HT1080 (cell line): ENCODE measurements around the gene DGKB. TPM values are rescaled to one million over a fixed set of nuclear protein-coding genes. Genes with fewer than 3 reads are reported as not detected.

Source experiments
- DNase-seq: peaks from one replicate; pipeline ENCODE4 v3.0.0-alpha.2; 2015; ENCODE audit warnings: low read depth
- total RNA-seq: library from RNA; depleted of rRNA; stranded (reverse); fragments of >200 nt; shearing (Covaris generic); gene quantifications from 2 replicates; pipeline ENCODE4 v1.2.3, GENCODE V29; 2014

Gene DGKB
- total RNA-seq, 1 experiment from 2014 or later: not detected

DNA sequence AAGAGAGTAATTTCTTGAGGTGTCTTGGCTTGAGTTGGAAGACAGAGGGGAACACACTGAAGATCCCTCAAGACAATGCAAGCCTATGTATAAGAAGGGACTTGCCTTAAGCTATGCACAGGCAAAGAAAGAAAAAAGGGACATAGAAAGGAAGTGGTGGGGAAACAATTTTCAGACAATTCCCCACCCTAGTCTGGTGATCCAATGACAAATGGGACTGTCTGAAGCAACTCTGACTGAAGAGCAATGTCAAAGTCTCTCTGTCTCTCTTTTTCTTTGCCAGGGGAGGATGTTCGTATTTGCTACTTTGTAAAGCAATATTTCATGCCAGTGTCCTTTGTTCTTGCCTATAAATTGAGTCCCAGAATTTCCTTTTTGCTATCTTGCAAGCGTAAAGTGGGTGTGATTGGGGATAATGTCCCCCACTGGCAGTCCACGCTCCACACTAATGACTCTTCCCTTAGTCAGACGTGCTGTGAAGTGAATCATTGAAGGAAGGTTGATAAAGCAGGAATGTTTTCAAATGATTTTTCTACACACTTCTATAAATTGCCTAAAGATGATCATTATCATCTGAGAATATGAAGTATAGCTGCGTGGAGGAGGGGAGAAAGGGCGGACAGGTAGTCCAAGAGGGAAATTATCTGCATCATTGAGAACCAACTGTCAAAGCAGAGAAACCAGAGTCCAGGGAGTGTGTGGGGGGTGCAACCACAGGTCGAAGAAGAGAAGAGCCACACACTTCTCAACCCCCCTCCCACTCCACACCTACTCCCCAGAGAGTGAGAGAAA is 669.3 kb downstream of the DGKB start:
- DNase-seq: peak; percentile 69

DNA sequence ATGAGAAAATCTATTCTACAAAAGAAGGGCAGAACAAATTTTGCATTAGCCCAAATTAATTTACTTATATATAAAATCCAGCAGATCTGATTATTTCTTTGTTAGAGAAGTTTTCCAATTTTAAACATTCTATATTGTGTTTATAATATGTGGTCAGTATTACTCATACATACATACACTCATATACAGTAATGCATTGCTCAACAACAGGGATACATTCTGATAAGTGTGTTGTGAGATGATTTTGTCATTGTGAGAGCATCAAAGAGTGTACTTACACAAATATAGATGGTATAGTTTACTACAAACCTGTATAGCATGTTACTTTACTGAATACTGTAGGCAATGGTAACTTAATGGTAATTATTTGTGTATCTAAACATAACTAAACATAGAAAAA is 673.5 kb downstream of the DGKB start:
- no peak for DNase-seq

DNA sequence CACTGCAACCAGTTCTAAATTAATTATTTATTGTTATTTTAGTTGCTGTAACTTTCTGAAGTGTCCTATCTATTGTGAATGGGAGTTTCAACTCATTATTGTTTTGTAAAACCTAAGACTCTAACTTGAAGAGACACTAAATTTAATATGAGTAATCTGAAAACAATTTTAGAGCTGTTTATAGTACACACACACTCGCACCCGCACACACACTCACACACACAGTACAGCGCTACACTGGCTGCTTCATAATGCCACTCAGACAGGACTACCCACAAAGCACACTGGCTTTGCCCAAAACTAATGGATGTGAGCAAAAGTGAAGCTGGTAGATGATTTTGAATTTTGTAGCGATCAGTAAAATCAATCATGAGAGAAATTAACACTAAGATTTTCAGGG is 674.2 kb downstream of the DGKB start:
- DNase-seq: no peak

DNA sequence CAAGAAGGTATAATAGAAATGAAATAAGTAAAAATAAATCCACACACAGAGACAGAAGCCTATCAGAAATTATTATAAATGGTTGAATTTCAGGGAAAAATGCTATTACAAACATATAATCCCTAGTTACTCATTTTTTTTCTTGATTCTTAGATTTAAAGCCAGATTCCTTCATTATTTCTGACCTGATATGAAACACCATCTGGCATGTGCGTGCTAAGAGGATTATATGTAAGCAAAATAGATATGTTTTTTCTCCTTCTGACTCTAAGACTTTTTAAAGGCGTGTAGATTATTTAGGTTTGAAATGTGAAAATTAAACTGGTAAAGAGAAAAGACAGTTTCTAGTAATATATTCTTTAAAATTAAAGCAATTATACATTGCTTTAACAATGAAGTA is 676.4 kb downstream of the DGKB start:
- DNase-seq: no peak

DNA sequence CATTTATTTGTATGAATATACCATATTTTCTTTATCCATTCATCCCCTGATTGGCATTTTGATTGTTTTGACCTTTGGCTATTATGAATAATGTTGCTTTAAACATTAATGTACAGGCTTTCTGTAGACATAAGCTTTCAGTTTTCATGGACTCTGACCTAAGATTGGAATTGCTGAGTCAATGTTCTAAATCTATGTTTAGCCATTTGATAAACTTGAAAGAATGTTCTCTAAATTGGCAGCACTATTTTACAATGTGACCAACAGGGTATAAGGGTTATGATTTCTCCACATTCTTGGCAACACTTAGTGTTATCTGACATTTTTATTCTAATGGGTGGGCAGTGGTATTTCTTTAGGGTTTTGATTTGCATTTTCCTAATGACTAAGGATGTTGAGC is 683.4 kb downstream of the DGKB start:
- no peak for DNase-seq

DNA sequence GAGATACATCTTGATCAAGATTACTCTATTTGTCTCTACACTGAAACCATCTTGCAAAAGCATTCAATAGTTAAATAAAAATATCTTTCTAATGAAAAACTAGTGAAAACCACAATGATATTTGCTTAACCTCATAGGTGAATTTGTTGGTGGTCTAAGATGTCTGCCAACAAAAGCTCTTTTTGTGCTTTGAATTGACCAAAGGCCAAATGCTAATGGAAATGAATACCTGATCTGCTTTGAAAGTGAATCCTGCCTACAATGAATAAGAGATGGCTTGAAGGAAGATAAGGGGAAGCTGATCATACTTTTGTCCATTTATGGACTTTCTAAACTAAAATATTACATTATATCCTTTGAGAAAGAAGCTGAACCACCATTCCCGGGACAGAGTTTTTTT is 684.2 kb downstream of the DGKB start:
- DNase-seq: peak; percentile 23

DNA sequence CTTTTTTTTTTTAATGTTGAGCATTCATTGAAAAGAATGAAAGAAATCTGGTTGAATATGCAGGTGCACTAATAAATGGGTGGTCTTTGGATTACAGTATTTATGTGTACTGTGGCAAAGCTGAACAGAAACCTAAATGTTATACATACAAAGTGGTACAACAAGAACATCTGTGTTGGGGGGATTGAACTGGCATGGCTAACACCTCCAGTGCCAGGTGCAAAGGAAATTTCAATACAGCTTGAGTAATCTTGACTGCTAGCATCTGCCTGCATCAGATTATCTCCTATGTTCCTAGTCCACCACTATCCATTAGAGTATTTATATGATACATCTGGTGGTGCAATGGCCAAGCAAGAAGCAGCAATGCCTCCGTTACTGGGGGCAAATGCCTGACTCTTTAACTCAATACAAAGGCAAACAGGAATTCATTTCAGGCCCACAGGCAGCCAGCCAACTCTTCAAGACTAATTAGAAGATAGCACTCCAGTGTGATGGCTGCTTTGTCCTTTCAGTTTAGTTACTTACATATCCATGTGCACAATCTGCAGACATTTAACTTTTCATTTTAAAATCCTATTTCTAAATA is 692.6 kb downstream of the DGKB start:
- DNase-seq: no peak

DNA sequence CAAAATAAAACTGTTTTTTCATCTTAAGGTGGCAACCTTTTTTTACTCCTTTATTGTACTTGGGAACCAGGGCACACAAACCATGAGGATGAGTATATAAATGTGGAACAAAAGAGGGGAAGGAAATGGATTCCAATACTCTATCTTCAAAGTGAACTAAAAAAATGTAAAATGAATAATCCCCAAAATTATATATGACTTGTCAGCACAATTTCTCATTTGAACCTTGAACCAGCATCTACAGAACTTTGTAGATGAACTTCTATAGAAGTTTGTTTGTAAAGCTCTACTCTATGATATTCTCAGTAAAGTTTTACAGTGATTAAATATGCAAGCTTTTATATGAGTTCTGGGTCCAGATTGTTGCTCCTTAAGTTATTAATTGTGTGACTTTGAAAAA is 694.8 kb downstream of the DGKB start:
- no peak for DNase-seq

DNA sequence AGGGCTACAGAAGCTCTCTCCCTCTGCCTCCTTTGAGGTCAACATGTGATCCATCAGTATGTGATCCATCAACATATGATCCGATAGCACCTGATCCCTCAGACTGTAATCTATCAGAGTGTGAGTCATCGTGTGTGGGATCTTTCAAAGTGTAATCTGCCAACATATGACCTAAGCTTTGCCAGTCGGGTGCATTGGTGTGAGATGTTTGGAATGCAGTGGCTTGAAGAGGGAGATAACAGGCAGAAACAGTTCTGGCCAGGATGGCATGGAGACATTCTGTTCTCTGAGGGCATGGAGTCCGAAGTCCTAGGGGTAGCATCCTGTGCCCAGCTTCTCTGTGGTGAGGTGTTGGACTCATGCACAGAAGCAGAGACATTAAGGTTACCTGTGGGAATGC is 695.4 kb downstream of the DGKB start:
- peak; percentile 17 for DNase-seq

DNA sequence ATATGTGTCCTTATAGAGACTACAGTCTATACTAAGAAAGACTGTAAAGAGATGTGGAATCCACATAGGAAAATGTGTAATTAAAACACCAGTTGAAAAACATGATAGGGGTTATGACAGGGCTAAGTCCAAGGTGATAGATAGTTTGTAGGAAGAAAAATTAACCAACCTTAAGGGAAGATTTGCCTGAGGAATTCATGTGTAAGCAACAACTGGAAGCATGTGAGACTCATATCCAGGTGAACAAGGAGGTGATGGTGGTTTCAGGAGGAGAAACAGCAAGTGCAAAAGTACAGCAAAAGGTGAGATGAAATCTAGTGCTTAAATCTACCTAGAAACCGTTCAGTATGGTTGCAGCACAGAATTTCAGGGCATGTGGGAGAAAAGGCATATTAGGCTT is 696.4 kb downstream of the DGKB start:
- DNase-seq: no peak

DNA sequence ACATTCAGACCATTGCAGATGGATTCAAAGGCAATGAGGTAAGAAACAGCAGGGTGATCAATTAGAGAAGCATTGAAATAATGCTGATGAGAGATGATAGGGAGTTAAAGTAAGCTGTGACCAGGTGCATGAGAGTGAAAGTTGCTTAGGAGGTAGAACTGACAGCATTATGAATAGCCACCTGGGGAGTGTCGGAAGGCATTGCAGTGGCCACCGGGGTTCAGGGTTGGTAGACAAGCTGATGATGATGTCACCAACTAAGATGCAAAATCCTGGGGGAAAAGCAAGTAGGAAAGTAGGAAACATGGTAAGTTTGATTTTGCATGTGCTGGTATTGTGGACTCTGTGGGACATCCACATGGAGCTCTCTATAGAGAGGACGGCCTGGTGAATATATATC is 701.2 kb downstream of the DGKB start:
- DNase-seq: no peak

DNA sequence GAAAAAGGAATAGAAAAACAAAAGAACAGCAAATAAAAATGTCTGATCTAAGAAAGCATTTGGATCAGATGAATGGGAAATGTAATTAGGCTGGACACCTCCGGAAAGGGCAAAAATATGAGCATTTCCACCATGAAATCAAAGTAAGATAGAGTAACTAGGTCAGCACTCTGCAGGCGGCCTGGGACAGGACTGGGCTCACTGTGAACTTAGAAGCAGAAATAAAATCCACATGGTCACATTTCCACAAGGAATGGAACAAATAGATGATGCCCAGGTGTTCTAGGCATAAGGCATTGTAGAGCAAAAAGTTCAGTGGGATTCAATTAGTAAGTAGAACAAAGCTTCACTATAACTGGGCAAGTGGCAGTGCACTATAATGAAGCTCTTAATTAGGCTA is 703.2 kb downstream of the DGKB start:
- no peak for DNase-seq

DNA sequence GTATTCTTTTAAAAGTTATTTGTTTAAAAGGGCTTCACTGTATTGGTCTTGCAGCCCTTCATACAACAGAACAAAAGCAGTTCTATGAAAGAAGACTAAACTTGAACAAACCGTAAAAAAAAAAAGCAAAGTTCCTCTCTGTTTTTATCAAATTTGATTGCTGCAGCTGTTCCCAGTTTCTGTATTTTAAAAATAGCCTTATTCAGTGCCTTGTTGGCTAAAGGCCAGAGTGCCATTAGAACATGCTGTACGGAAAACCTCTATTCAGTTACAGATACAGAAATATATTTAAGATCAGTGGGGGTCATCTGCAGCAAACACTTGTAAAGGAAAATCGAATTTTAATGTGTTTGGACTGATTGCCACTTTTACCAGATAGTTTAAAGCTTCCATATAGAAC is 705.3 kb downstream of the DGKB start:
- no peak for DNase-seq

DNA sequence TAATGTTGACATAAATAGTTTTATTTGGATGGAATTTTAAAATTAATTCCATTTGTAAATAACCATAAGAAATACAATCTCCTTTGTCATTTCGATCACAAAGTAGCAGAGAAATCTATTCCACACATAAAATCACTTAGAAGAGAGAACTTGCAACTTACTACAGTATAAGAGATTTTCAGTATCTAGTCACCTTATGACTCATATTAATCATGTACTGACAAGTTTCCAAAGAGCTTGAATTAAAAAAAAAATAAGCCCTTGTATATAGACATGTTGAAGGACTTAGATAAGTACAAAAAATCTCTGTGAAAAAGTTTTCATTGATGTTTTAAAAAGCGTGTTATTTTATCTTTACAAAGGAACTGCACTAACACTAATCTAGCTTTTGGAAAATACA is 706.0 kb downstream of the DGKB start:
- DNase-seq: peak; percentile 63

DNA sequence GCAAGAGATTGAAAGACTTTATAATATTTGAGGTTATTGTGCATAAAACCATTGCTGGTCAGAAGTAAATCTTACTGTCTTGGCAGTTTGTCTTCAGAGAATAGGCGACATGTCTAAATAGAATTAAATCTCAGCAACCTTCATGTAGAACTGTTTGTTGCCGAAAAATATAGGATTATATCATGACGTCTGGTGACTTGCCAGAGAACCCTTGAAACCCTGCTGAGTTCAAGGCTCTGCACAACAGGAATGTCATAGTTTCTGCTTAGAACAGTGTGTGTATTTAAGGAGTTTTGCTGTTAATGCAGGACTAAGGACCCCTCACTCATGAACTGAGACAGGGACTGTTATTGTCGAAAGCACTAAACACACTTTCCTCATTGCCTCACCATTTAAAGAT is 706.7 kb downstream of the DGKB start:
- no peak for DNase-seq

DNA sequence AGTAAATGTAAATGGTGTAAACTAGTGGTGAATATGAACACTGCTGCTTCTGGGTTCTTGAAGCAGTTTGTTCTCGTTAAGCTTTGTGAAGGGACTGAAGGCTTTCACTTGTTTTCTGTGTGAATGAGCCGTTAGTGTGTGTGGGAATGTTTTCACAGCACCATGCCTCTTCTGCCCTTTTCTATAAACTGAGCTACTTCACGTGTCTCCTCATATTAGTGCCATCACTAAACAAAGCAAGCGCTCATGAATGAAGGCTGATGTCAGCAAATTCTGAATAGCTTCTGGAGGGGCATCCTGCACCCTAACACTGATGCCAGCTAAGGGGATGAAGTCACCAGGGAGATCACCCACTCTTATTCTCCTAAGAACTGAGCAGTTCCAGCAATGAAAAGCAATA is 707.5 kb downstream of the DGKB start:
- DNase-seq: no peak

DNA sequence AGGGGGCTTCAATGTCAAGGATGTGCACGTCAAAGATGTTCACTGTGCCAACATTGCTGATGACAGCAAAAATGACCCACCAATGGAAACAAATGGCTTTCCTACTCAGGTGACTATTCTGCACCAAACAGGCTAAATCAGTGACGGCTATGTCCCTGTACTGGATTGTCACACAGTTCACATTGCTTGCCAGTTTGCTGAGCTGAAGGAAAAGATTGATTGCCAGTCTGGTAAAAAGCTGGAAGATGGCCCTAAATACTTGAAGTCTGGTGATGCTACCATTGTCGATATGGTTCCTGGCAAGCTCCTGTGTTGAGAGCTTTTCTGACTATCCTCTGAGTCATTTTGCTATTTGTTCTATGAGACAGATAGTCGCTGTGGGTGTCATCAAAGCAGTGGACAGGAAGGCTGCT is 710.9 kb downstream of the DGKB start:
- peak; percentile 74 for DNase-seq

DNA sequence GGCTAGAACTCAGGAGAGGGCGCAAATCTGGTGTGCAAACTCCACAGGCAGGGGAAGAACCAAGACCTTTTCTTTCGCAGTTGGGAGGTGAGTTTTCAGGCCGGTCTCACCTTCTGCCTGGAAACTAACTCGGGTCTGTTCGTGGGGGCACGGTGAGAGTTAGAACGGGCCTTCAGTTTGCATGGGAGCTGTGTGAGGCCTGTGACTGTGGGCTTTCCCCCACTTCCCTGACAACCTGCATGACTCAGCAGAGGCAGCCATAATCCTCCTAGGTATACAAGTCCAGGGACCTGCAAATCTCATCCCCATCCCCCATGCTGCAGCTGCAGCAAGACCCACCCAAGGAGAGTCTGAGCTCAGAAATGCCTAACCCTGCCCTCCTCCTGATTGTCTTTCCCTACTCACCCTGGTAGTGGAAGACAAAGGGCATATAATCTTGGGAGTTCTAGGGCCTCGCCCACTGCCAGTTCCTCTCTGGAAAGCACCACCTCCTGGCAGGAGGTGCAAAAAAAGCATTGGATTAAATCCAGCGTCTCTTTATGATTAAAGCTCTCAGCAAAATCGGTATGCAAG is 718.2 kb downstream of the DGKB start:
- DNase-seq: no peak

DNA sequence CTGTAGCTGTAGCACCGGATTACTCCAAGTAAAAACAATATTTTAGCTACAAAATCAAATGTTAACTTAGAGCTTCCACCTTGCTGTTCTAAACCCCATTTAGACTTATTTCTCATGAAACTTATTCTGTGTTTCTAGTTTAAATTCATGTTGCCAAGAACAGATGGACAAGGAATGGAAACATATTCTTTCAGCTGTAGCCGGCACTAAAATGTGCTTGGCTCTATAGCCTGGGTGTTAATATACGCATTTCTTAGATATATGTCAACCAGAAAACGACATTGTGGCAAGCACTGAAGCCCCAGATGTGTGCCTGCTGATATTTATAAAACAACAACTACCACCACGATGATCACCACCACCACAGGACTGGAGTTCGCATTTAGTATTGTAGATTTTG is 722.8 kb downstream of the DGKB start:
- DNase-seq: no peak

DNA sequence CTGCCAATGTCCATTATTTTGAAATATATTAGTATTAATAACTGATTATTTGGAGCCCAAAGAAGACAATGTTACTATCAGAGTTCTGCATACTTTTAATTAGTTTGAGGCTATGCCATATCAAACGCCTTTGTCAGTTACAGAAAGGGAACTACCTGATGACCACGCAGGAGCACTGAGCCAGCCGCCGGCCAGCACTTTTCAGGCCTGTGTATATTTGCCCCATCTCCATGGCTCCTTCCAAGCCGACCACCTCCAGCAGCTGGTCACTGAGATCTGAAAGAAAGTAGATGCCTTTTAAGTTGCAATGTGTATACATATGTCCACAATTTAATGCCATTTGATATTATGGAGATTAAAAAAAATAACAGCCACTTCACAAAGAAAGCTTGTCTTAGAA is 724.7 kb downstream of the DGKB start:
- DNase-seq: no peak

DNA sequence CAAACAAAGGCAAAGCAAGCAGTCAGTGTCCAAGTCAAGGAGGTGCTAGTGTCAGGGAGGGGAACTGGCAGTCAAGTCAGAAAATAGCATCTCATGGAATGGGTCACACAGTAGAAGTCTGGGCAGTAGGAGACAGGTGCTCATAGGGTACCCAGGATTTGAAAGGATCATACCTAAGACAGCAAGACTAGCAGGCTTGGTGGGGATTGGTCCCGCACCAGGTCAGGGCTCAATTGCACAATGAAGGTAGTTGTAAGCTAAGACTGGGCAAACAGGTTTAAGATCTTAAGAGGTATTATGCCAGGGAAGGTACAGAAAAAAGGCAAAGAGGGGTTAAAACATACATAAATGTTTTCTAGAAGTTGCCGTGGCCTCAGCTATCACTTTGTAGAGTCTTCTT is 731.7 kb downstream of the DGKB start:
- DNase-seq: no peak

DNA sequence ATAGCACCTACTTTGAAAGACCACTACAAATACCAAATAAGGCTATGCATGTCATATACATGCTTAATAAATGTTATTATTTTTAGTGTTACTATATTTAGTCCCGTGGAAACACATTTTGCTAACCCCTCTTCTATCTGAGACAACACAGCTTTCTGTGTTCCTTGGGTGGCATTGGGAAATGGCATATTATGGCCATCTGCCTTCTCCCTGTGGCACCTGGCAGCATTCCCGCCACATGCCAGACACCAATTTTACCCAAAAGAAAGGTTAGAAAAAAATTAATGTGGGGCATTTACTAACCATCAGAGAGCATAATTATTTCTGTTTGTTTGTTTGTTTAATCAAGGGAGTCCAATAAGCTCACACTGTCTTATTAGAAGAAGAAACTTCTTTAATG is 744.4 kb downstream of the DGKB start:
- DNase-seq: no peak

DNA sequence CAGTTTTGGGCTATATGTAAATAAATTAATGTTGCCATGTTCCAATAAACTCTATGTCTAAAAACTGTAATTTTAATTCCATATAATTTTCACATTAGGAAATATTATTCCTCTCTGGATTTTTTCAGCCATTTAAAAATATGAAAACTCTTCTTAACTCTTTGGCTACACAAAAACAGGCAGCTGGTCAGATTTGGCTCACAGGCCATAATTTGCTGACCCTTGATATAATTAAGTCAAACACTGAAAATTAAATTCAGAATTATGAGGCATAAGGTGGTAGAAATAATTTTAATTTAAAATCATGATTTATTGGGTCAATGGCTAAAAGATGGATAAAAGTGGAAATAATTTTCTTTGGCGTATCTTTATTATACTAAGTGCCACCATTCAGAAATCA is 746.1 kb downstream of the DGKB start:
- no peak for DNase-seq
